Nephron progenitor cell (in vitro differentiated cells): Measurements from ENCODE around the gene SCNN1A.
A peak's percentile ranks its signal among the peaks of the same experiment; 100 is the strongest.

Experiments used
- DNase-seq: peaks from one replicate; pipeline ENCODE4 v3.0.0; 2021
- H3K27ac Mint-ChIP-seq: 2 replicates; pipeline ENCODE4 v1.8.0; 2021; ENCODE audit warnings: mild to moderate bottlenecking, moderate library complexity, mixed read lengths
- H3K27me3 Mint-ChIP-seq: 2 replicates; pipeline ENCODE4 v1.8.0; 2021; ENCODE audit warnings: mild to moderate bottlenecking, low read depth, mixed read lengths; ENCODE audit not compliant: poor library complexity
- H3K36me3 Mint-ChIP-seq: 2 replicates; pipeline ENCODE4 v1.8.0; 2021; ENCODE audit warnings: low read depth, mixed read lengths
- H3K4me1 Mint-ChIP-seq: 2 replicates; pipeline ENCODE4 v1.8.0; 2021; ENCODE audit warnings: mixed read lengths
- H3K4me3 Mint-ChIP-seq: 2 replicates; pipeline ENCODE4 v1.8.0; 2021; ENCODE audit warnings: mild to moderate bottlenecking, moderate library complexity, mixed read lengths
- H3K9me3 Mint-ChIP-seq: 2 replicates; pipeline ENCODE4 v1.8.0; 2021; ENCODE audit warnings: mild to moderate bottlenecking, moderate library complexity, mixed read lengths
- CTCF ChIP-seq: fragments of 200-600 bp; sonication (generic); IDR thresholded peaks from 2 replicates; pipeline ENCODE4 v1.5.0; 2021; ENCODE audit warnings: antibody characterized with exemption

The SCNN1A gene

DNA sequence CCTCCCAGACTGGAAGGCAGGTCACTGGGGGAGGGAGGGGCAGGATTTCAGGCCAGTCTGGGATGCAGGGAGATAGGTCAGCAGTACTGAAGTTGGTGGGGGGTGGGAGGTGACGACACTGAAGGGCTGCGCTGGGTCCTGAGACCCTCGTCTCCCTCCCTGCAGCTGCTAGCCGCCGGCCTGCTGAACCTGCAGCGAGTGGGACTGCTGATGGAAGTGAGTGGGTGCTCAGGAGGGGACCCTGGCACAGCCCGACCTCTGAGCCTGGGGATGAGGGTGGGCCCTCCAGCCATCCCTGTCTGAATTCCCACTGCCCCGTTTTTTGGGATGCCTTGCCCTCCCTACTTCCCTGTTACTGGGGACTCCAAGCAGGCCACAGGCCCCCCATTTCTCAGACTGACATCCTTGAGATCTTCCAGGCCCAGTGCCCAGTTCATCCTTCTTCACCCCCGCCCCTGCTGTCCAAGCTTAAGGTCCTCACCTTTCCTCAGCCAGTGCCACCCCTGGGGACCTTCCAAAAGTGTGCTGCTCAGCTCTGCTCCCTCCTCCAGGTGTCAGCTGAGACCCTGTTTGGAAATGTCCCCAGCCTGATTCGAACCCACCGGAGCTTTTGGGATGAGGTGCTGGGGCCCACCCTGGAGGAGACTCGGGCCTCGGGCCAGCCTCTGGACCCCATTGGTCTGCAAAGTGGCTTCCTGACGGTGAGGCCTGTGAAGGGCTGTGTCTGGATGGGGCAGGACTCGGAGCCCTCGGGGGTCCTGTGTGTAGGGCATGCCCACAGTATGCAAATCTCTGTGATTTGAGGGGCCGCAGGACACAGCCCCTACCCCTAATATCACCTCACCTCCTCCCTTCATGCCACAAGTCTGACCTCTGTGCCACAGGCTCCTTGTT lies 59.4 kb downstream of the SCNN1A start:
- Mint-ChIP-seq H3K9me3 (no peaks in the 10 kb centered on the region), H3K27ac (no peak overlapping the region), H3K4me3 (no peak overlapping the region), H3K4me1 (peaks cover 60% of the 10 kb centered on the region), H3K27me3 (peaks cover 19% of the 10 kb centered on the region), H3K36me3 (no peaks in the 10 kb centered on the region)
- no peak for TF ChIP-seq CTCF
- DNase-seq = no peak

DNA sequence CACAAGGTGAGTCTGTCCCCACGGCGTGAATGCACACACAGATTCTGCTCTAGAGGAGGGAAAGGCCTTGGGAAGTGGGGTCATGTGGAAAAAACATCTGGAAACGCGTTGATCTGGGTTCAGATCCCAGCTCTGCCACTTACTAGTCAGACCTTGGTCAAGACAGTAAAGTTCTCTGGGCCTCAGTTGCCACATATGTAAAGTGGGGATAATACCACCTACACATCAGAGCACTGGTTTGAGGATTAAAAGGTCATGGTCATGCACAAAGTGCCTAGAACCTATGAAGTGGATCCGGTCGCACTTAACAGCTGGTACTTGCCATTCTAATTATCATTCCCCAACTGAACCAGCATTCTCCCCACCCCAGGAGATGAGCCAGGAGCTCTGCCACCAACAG lies 60.2 kb downstream of the SCNN1A start:
- peaks cover 22% of the 10 kb centered on the region for H3K27me3 Mint-ChIP-seq
- peaks cover 60% of the 10 kb centered on the region for H3K4me1 Mint-ChIP-seq
- H3K36me3 Mint-ChIP-seq = no peaks in the 10 kb centered on the region
- no peak for TF ChIP-seq CTCF
- H3K4me3 Mint-ChIP-seq = no peak overlapping the region
- H3K9me3 Mint-ChIP-seq = no peaks in the 10 kb centered on the region
- no peak overlapping the region for H3K27ac Mint-ChIP-seq
- no peak for DNase-seq

DNA sequence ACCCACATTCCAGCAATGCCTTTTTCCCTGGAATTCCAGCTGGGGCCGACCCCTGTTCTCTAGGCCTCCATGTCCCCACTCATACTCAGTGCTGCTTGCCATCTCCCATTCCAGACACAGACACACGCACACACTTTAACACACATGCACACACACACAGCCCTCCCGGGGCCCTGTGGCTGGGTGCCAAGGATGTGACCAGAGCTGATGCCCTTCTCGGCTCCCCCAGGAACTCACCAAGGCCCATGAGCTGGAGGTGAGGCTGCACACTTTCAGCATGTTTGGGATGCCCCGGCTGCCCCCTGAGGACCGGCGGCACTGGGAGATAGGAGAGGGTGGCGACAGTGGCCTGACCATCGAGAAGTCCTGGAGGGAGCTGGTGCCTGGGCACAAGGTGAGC lies 60.6 kb downstream of the SCNN1A start:
- H3K27me3 Mint-ChIP-seq = peaks cover 22% of the 10 kb centered on the region
- H3K36me3 Mint-ChIP-seq = no peaks in the 10 kb centered on the region
- no peaks in the 10 kb centered on the region for H3K9me3 Mint-ChIP-seq
- no peak for DNase-seq
- no peak overlapping the region for H3K4me3 Mint-ChIP-seq
- H3K4me1 Mint-ChIP-seq = peaks cover 57% of the 10 kb centered on the region
- no peak overlapping the region for H3K27ac Mint-ChIP-seq
- TF ChIP-seq CTCF = no peak

GRCh38 chr12:6313326-6313940 lies 61.9 kb downstream of the SCNN1A start:
- Mint-ChIP-seq H3K4me1 (peaks cover 58% of the 10 kb centered on the region), H3K9me3 (no peaks in the 10 kb centered on the region), H3K27ac (no peak overlapping the region), H3K36me3 (no peaks in the 10 kb centered on the region), H3K4me3 (no peak overlapping the region), H3K27me3 (peaks cover 28% of the 10 kb centered on the region)
- no peak for DNase-seq
- TF ChIP-seq CTCF = no peak

- TF ChIP-seq CTCF = no peak
- H3K27ac Mint-ChIP-seq = no peak overlapping the region
Measured at GRCh38 chr12:6312529-6313325, 62.6 kb downstream of the SCNN1A start.

More at GRCh38 chr12:6312529-6313325, 62.6 kb downstream of the SCNN1A start:
- Mint-ChIP-seq H3K4me1 (peaks cover 57% of the 10 kb centered on the region), H3K27me3 (peaks cover 31% of the 10 kb centered on the region), H3K36me3 (no peaks in the 10 kb centered on the region), H3K9me3 (no peaks in the 10 kb centered on the region), H3K4me3 (no peak overlapping the region)
- peak; percentile 46 for DNase-seq
